Stimulated activated CD4-positive, alpha-beta T cell treated with anti-CD3 and anti-CD28 coated beads, Interleukin-2, amount 100 ng/mL, for 24 hours (primary cell): ENCODE measurements around the gene FAR1.
"Not testable (repeated sequence)": the region's sequence is repeated elsewhere in the genome, so short reads cannot be mapped to it uniquely, and the experiment has no call there.

Source experiments
- DNase-seq, 2 donors: peaks; one replicate each; pipeline ENCODE4 v3.0.0-alpha.2; 2020

Gene FAR1

DNA sequence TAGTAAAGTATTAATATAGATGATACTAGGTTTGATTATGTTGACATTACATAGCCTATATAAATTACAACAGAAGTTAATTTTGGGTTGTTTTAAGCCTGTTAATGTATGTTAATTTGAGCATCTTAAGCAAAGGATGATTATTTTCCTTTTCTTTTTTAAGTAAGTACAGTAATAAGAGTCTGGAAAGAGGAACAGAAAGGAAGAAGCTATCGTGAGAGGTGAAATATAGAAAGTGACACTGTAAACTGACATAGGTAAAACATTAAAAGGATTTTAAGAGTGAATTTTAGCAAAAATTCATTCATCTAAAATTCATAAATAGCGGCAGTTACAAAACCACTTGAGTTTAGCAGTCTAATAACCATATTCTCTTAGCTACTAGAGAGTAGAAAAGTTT is 45.5 kb downstream of the FAR1 start:
- DNase-seq: no peak

DNA sequence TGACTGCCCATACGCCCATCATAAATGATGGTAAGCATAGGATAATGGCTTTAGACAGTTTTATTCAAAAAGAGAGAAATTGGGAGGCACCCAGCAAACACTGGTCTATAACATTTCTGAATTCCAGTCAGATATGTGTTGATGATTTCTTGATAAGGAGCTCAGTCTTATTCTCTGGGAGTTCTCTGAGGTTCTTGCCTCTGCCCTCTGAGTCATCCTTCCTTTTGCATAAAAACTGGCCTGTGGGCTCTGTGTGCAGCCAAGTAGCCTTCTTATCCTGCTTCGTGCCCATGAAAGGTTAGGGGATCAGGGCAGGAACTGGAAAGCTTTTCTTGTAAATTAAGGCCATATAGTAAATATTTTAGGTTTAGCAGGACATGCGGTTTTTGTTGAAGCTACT is 48.9 kb downstream of the FAR1 start:
- no peak for DNase-seq

DNA sequence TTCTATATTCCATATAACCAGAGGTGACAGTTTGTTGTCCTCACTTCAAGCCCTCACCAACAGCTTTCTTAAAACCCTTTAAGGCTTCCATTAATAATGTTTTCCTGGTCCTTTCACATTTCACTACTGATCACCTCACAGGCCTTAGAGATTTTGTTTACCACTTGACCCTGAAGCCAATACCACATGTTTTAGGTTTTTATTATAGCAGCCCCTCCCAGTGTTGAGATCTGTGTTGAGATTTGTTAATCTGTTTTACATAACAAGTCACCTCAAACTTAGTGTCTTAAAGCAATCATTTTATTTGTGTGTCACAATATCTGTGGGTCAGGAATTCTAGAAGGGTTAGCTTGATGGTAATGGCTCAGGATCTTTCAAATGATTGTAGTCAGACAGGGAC is 49.9 kb downstream of the FAR1 start:
- DNase-seq: no peak

DNA sequence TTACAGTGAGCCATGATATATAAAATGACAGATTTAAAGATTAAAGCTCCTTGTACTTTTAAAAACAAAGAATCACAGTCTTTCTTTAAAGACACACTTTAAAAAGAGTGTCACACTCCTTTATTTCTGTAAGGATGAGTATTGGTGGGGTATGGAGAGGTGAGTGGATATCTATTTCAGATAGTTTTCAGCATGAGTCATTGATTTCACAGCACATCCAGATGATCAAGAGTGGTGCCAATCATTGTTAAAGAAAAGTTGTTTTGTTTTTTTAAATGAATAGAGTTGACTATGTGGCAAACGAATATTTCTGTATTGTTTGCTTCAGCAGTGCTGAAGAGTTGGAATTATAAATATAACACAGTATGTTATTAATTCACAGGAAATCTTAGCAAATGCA is 52.5 kb downstream of the FAR1 start:
- no peak for DNase-seq

DNA sequence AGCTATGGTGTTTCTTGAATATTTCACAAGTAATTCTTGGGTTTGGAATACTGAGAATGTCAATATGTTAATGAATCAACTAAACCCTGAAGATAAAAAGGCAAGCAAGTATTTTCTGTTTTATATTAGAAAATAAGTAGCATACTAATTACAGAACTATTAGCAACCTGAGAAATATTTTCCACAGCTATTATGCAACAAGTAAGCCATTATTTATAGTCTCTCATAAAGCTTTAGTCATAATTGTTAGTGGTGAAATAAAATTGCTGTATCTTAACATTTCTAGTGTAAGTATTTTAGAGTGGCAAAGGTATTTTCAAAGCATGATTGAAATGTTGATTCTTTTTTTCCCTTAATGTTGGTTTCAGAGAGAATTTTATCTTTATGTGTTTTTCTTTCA is 53.3 kb downstream of the FAR1 start:
- DNase-seq: no peak

DNA sequence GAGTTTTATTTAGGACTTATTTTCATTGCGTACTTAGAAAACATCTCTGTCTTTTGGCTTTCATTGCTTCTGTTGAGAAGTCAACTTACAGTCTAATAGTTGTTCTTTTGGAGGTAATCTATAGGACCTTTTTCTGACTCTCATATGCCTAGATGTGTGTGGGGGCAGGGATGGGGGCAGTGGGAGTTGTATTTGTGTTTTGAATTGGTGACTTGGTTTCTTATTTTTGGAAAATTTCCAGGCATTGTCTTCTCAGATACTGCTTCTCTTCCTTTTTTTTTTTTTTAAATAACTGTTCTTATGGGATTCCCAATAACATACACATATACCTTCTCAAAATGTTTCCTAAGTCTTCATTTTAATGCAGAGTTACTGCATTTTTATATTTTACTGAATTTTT is 58.0 kb downstream of the FAR1 start:
- DNase-seq: no peak

DNA sequence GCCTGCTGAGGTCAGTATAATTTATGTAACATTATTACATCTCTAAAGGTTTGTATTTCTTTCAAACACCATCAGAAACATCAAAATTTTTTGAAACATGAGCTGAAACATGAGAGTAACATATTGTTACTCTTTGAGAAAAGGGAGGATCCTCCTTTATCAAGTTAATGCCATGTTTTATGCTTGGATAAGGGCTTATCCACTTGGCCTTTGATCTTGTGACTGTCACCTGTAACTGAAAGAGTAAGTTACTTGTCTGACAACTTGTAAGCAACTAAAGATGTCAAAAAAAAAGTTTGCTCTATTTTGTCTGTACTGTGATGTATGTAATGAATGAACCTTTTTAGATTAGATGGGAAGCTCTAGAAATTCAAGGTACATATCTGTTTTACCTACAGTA is 59.6 kb downstream of the FAR1 start:
- DNase-seq: no peak

DNA sequence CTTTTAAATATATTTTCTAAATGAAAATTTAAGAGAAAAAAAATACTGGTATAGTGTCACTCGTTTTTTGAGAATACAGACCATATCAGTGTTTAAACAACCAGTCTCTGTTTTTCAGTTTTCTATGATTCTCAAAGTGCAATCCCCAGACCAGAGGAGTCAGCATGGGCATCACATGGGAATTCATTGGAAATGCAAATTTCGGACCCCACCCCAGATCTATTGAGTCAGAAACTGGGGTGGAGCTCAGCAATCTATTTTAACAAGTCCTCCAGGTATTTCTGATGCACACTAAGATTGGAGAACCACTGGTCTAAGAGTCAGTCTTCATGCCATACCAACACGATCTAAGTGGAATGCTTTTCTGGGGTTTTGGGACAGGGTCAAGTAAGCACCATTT is 66.1 kb downstream of the FAR1 start:
- no peak for DNase-seq

DNA sequence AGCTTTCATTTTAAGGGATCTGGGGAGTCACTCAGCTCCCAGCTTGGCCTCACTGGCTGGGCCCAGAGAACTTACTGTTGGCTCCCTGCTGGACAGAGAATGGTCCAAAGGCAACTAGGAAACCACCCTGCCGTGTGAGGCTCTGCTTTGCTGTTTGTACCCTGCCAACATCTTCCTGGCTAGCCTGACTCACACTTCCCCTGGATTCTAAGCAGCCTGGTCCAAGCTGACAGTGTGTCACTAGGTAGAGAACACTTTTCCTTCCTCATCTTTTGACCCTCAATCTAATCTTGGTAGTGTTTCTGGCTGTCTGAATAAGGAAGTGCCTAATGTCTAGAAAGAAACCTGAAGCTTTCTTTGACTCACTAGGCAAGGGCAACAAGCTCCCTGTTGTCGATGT is 76.7 kb downstream of the FAR1 start:
- no peak for DNase-seq

DNA sequence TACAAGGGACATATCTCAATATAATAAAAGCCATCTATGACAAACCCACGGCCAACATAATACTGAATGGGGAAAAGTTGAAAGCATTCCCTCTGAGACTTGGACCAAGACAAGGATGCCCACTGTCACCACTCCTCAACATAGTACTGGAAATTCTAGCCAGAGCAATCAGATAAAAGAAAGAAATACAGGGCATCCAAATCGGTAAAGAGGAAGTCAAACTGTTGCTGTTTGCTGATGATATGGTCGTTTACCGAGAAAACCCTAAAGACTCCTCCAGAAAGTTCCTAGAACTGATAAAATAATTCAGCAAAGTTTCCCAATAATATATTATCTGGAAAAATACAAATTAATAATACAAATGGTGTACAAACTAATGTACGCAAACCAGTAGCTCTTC is 84.8 kb downstream of the FAR1 start:
- DNase-seq: not testable (repeated sequence)

DNA sequence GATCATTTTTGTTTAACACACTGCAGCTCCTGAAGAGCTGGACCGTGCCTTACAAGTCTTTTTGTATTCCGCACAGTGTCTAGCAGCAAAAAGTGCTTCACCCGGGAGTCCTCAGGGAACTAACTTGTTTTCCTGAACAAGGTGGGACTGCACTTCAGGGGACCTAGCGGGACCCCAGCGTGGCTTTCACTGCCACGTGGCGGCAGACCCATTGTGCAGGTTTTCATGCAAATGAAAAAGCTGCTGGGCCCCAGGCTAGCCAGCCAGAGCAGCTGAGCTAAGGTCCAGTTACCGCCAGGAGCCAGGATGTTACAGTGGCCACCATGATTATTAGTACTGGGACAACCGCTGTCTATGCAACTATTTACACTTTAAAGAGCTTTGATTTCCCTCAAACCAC is 90.6 kb downstream of the FAR1 start:
- DNase-seq: no peak

DNA sequence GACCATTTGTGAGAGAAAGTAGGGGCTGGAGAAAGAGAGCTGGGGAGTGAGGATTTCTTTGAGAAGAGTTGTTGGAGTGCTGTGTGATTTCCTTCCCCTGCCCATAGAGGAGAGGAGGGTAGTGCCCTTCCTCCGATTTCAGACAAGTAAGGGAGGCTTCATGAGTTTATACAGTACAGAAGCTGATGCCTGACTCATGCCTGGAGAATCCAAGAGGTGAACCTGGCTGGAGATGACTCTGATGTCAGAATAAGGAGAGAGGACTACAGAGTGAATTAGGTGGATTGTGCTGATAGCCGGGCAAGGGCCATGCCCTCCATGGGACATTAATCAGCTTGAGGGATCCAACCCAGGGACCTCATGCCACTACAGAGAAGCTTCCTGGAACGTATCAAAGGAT is 91.6 kb downstream of the FAR1 start:
- DNase-seq: no peak

DNA sequence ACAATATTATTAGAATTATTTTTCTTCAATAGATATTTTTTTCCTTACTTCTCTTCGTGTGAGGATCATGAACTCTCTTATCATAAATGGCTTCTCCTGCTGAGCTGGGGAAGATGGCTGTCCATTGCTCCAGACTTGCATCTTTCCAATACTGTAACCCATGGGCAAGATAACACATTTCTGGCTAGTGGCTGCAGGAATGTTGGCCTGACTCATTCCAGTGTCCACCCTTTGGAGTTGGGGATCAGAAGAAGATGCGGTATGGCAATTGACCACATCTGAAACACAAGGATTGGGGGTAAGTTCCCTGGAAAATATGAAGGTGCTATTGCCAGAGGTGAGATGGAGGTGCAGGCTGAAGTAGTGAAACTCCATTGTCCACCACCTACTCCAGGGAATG is 92.8 kb downstream of the FAR1 start:
- DNase-seq: no peak

DNA sequence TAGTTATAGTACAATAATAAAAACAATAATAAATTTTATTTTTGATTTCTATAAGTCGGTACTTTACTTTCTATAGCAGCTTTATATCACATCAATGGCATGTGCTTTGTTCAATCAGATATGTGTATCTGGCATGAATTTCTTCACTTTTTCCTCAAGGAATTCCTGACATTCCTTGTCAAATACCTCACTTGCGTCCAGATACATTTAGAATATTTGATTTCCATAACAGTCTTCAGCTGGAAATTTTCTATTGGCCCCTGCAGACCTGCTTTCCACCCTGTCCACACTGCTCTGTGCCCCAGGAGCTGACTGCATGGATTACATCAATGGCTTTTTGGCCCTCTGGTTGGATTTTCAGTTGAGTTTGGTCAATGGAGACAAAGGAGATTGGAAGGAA is 93.2 kb downstream of the FAR1 start:
- no peak for DNase-seq

DNA sequence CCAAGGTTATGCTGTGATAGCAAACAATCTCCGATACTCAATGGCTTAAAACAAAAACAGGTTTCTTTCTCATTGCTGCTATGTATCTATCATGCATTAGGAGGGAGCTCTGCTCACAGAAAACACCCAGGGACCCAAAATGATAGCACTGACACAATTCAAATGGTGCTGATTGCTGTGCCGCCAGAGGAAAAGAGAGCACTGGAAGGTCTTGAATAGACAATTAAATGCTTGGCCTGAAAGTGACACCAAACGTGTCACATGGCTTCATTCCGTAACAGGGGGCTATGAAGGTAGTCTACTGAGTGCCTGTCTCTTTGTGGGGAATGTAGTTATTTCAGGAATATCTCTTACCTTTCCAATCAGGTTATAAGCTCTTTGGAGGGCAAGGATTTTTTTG is 94.2 kb downstream of the FAR1 start:
- DNase-seq: no peak

DNA sequence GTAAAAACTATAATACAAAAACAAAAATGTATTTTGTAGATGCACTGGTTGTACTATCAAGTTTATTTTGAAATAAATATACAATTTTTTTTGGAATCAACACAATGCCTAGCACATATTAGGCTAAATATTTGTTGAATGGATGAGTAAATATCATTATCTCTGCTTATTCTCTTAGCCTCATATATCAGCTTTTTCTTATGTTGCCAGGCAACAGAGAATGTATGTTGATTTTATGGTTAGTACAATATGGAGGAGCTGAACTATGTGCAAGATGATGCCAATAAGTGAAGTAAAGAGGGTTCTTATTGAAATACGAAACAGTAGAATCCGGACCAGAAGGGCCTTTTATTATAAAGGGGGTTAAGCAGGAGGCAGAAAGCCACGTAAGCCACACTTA is 94.9 kb downstream of the FAR1 start:
- DNase-seq: no peak

DNA sequence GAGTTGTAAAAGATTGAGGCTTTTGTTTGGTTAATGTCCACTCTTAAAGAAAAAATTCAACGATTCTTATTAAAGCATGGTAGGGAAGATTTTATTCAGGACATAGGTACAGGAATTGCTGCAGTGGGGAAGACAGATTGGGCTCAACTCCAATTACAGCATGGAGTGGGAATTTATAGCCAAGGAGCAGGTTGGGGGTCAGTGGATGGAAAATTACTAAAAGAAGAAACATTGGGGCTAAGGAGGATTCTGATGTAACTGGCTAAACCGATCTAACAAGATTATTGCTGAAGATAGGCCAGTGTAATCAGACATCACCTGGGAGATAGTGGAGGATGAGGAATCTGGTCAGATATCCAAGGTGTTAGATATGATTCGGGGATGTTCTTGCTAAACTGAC is 97.4 kb downstream of the FAR1 start:
- no peak for DNase-seq

DNA sequence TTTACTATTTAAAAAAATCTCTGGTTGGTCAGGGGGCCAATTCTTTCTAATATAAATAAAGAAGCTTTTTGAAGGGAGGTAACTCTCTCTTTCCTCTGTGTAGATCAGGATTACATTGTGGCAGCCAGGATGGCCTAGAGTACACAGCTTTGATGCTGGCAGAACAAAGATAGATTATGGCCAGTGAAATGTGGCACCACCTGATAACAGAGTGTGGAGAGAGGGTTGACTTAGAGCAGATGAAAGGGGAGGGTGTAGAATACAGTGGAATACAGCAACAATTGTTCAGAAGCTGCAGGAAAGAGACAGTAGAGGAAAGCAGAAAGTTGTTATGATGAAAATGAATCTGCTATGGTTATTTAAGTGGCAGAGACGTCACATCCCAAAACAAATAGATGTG is 99.0 kb downstream of the FAR1 start:
- no peak for DNase-seq

DNA sequence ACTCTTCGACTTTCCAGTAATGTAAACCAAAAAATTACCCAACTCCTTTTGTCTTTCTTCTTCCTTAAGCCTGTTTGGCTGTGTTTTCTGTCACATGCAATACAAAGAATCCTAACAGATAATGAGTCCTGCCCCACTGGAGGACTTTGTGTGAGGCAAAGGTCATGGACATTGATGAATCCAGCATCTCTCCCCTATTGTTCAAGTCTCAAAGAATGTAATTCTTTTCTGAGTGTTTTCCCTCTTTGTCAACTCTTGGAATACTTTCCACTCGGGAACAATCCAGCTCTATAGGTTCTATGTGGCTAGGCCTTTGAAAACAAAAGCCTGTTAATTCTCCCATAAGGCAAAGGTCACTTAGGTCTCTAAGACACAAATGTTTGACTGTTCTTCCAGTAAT is 100.7 kb downstream of the FAR1 start:
- DNase-seq: no peak

DNA sequence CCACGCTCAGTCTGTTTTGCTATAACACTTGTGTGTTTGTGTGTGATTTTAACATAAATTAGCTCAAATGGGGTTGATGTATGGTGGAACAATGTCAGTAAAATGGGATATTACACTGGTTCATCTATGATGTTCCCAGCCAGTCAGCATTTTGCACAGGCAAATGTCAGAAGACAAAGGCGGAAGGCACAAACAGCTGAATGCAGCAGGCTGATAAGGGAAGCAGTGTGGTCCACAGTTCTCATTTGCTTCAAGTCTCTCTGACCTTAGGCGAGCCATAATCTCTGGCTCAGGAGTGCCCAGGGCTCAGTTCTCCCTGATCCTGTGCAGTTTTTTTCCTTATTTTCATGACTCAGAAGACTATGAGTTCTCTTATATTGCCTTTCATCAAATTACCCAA is 102.7 kb downstream of the FAR1 start:
- DNase-seq: no peak

DNA sequence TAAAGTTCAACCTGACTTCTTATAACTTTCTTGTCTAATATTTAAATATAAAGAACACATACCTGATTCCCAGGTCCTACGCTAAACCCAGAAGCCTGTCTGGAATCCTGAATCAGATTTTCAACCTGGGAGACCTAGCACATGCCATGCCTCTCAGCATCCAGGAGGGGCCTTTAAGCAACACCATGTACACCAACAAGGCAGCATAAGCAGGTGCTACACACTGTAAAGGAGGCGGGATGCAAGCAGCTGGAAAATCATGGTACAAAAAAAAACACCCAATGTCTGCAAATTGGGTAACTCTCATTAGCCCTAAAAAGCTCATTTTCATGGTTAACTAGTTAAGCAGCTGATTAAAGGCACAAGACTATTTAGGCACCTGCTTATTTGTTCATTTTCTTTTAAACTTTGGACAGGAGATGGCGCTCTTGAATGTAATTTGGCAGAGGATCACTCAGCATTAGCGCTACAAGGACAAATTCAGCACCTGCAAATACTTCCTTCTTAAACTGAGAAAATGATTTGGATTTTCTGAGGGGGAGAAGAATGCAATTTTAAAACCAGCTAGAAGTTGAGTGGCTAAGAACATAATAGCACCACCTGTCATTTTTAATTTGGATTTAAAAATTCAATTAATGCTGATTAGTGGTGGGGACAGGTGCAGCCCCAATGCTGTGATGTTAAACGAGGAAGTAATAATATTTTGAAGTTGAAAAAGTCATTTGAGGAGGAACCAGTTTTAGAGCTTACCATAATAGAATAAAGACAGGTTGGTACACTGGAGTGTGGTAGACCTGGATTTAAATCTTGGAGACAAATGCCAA is 104.0 kb downstream of the FAR1 start:
- DNase-seq: no peak

DNA sequence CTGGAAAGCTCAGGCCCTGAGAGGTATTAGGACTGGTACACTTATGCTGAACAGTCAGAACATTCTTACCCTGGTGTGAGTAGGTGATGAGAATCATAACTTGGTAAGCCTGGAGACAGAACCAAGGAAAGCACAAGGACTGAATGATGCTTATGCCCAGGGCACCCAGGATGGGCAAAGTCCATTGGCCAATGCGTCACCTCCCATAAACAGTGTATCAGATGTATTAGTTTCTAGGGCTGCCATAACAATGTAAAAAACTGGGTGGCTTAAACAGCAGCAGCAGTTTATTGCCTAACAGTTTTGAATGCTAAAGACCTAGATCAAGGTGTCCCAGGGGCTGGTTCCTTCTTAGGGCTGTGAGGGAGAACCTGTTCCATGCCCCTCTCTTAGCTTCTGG is 107.0 kb downstream of the FAR1 start:
- DNase-seq: no peak

DNA sequence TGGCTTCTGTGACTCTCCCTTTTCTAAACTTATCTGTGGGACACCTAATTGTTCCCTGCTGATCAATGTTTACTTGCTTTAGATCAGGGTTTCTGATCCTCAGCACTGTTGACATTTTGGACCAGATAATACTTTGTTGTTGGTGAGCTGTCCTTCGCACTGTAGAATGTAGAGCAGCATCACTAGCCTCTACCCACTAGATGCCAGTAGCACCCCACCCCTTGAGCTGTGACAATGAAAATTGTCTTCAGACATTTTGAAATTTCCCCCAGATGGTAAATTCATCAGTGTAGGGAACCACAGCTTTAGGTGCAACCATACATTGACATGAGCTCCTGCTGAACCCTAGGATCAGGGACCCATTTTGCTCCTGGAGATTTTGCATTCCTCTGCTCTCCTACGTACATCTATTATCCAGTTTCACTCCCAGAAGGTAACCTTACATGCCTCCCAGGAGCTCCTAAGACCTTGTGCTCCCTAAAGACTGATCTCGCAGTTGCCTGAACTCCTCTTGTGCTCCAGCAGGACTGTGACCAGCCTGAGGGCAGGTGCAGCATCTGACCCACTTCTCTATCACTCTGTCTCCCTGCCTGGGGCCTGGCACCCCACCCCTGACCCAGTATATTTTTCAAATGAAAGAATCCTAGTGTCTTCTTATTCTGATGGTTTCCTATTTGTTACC is 107.8 kb downstream of the FAR1 start:
- DNase-seq: peak in 1 of 2 donors; percentile 12

DNA sequence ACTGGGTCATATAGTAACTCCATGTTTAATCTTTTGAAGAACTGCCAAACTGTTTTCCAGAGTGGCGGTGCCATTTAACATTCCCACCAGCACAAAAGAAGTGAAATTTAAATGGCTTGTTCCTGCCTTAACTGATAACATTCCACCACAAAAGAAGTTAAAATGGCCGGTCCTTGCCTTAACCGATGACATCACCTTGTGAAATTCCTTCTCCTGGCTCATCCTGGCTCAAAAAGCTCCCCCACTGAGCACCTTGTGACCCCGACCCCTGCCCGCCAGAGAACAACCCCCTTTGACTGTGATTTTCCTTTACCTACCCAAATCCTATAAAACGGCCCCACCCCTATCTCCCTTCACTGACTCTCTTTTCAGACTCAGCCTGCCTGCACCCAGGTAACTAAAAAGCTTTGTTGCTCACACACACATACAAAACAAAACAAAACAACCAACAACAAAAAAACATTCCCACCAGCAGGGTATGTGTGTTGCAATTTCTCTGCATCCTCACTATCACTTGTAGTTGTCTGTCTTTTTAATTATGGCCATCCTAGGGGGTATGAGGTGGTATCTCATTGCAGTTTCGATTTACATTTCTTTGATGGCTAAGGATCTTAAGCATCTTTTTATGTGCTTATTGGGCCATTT is 109.0 kb downstream of the FAR1 start:
- no peak for DNase-seq
